ENCODE results near the gene SLX9.

Gene SLX9

DNA sequence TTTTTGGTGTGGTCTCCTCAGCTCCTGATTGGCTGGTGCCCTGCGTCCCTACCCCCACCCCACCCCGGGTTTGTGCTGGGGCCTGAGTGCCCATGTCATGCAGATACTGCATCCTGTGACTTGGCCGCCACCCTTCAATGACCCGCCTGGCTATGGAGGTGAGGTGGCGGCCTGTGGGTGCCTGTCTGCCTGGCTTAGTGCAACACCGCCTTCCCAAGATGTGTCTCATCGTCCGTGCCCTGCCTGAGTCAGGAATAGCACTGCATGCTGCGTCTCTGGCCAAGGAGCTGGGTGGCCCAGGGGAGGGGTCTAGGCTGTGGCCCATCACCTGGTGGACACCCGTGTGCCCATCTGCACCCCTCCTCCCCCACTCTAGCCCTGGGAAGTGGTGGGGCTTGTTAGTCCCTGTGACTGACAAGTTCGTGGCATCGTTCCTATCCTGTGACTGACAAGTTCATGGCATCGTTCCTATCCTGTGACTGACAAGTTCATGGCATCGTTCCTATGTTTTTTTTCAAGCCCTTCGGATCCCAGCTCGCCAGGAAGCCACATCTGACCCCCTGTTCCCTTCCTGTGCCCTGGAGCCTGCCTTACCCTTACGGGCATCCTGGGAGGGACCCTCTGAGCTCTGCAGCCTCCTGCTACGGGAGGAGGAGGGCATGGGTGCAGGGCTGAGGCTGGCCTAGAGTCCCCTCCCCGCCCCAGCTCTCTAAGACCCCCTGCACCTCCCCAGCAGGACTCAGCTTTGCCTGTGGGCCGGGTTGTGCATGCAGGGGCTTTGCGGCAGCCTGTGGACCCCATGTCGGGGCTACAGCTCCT lies 7.5 kb downstream of the SLX9 start:
- Histone ChIP-seq H3K4me1 (ENCODE audit: control insufficient read depth in 1 of 2, insufficient read depth in 2 of 2, low read length in 2 of 2) (peaks cover 8 to 15% of the 10 kb centered on the region in 2 donors), H3K4me3 (ENCODE audit: low read depth in 1 of 2, low read length in 2 of 2) (no peak overlapping the region), H3K27ac (ENCODE audit: low read length) (no peak overlapping the region), H3K27me3 (ENCODE audit: low read depth, low read length) (no peaks in the 10 kb centered on the region), H3K36me3 (ENCODE audit: control insufficient read depth in 1 of 2, insufficient read depth in 2 of 2, low read length in 2 of 2) (peaks cover 13 to 44% of the 10 kb centered on the region in 2 donors), H3K9me3 (ENCODE audit: control insufficient read depth in 1 of 2, low read length in 2 of 2) (no peaks in the 10 kb centered on the region)

- Histone ChIP-seq H3K27ac (ENCODE audit: low read length) (no peak overlapping the region), H3K27me3 (ENCODE audit: low read depth, low read length) (no peaks in the 10 kb centered on the region), H3K4me3 (ENCODE audit: low read depth in 1 of 2, low read length in 2 of 2) (no peak overlapping the region), H3K36me3 (ENCODE audit: control insufficient read depth in 1 of 2, insufficient read depth in 2 of 2, low read length in 2 of 2) (peaks cover 13 to 44% of the 10 kb centered on the region in 2 donors), H3K9me3 (ENCODE audit: control insufficient read depth in 1 of 2, low read length in 2 of 2) (no peaks in the 10 kb centered on the region), H3K4me1 (ENCODE audit: control insufficient read depth in 1 of 2, insufficient read depth in 2 of 2, low read length in 2 of 2) (peaks cover 7 to 20% of the 10 kb centered on the region in 2 donors)
Observed at GRCh38 chr21:44947930-44948331, 8.1 kb downstream of the SLX9 start.

- Histone ChIP-seq H3K9me3 (ENCODE audit: control insufficient read depth in 1 of 2, low read length in 2 of 2) (no peaks in the 10 kb centered on the region), H3K27me3 (ENCODE audit: low read depth, low read length) (no peaks in the 10 kb centered on the region), H3K4me1 (ENCODE audit: control insufficient read depth in 1 of 2, insufficient read depth in 2 of 2, low read length in 2 of 2) (peaks cover 4 to 25% of the 10 kb centered on the region in 2 donors), H3K36me3 (ENCODE audit: control insufficient read depth in 1 of 2, insufficient read depth in 2 of 2, low read length in 2 of 2) (peaks cover 13 to 41% of the 10 kb centered on the region in 2 donors), H3K27ac (ENCODE audit: low read length) (no peak overlapping the region), H3K4me3 (ENCODE audit: low read depth in 1 of 2, low read length in 2 of 2) (no peak overlapping the region)
Observed at GRCh38 chr21:44948426-44949120, 8.7 kb downstream of the SLX9 start.

DNA sequence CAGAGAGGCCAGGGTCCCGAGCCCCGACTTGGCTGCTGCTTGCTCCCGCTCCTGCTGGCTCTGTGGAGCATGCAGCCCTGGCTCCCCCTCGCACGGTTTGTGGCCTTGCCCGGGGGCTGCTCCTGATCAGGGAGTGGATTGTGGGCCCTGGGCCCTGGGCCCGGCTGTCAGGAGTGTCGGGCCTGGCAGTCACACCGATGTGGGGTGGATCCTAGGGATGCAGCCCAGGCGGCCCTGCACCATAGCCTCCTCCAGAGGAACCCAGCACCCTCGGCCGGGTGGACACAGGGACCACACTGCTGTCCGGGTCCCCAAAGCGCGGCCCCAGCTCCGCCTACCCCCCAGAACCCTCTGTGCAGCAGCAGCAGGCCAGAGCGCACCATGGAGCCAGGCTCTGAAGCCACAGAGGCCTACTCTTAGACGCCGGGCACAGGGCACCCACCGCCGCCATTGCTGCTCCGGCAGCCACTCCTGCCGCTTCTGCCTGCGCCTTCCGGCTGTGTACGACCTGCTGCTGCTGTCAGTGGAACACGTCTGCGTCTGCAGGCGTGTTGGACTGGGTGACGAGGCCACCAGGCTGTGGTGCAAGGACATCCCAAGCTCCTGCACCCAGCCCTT lies 9.4 kb downstream of the SLX9 start:
- Histone ChIP-seq H3K36me3 (ENCODE audit: control insufficient read depth in 1 of 2, insufficient read depth in 2 of 2, low read length in 2 of 2) (peaks cover 8 to 40% of the 10 kb centered on the region in 2 donors), H3K27me3 (ENCODE audit: low read depth, low read length) (no peaks in the 10 kb centered on the region), H3K4me1 (ENCODE audit: control insufficient read depth in 1 of 2, insufficient read depth in 2 of 2, low read length in 2 of 2) (peaks cover 4 to 25% of the 10 kb centered on the region in 2 donors), H3K27ac (ENCODE audit: low read length) (no peak overlapping the region), H3K4me3 (ENCODE audit: low read depth in 1 of 2, low read length in 2 of 2) (no peak overlapping the region), H3K9me3 (ENCODE audit: control insufficient read depth in 1 of 2, low read length in 2 of 2) (no peaks in the 10 kb centered on the region)

- peaks cover 5 to 35% of the 10 kb centered on the region in 2 donors for H3K36me3 ChIP-seq (ENCODE audit: control insufficient read depth in 1 of 2, insufficient read depth in 2 of 2, low read length in 2 of 2)
- H3K4me3 ChIP-seq (ENCODE audit: low read depth in 1 of 2, low read length in 2 of 2): no peak overlapping the region
- peaks cover 4 to 25% of the 10 kb centered on the region in 2 donors for H3K4me1 ChIP-seq (ENCODE audit: control insufficient read depth in 1 of 2, insufficient read depth in 2 of 2, low read length in 2 of 2)
- no peaks in the 10 kb centered on the region for H3K27me3 ChIP-seq (ENCODE audit: low read depth, low read length)
- H3K27ac ChIP-seq (ENCODE audit: low read length): no peak overlapping the region
- no peaks in the 10 kb centered on the region for H3K9me3 ChIP-seq (ENCODE audit: control insufficient read depth in 1 of 2, low read length in 2 of 2)
Observed at GRCh38 chr21:44949779-44950198, 10.0 kb downstream of the SLX9 start.

DNA sequence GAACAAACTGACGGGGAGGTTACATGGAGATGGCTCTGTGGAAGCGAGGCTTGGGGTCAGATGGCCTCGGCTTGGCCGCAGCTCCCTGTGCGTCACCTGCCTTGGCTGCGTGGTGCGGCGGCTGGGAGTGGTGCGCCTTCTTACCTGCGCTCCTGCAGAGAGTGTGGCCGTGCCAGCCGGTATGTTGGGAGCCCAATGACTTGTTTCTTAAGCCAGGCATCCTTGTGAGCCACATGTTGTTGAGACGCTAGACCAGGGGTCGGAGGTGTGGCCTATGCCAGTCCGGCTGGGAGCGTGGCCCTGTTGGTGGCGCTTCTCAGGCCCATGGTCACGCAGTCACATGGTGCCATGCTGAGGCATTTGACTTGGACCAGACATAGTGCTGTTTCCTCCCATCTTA lies 10.5 kb downstream of the SLX9 start:
- H3K4me1 ChIP-seq (ENCODE audit: control insufficient read depth in 1 of 2, insufficient read depth in 2 of 2, low read length in 2 of 2): peaks cover 4 to 25% of the 10 kb centered on the region in 2 donors
- H3K27ac ChIP-seq (ENCODE audit: low read length): no peak overlapping the region

GRCh38 chr21:44951186-44951915 lies 11.5 kb downstream of the SLX9 start:
- no peaks in the 10 kb centered on the region for H3K9me3 ChIP-seq (ENCODE audit: control insufficient read depth in 1 of 2, low read length in 2 of 2)
- peaks cover 4 to 25% of the 10 kb centered on the region in 2 donors for H3K4me1 ChIP-seq (ENCODE audit: control insufficient read depth in 1 of 2, insufficient read depth in 2 of 2, low read length in 2 of 2)
- no peaks in the 10 kb centered on the region for H3K27me3 ChIP-seq (ENCODE audit: low read depth, low read length)
- peaks cover 0 to 27% of the 10 kb centered on the region in 2 donors for H3K36me3 ChIP-seq (ENCODE audit: control insufficient read depth in 1 of 2, insufficient read depth in 2 of 2, low read length in 2 of 2)
- H3K27ac ChIP-seq (ENCODE audit: low read length): no peak overlapping the region
- no peak overlapping the region for H3K4me3 ChIP-seq (ENCODE audit: low read depth in 1 of 2, low read length in 2 of 2)

More for the DNA sequence above, 10.5 kb downstream of the SLX9 start:
- peaks cover 1 to 30% of the 10 kb centered on the region in 2 donors for H3K36me3 ChIP-seq (ENCODE audit: control insufficient read depth in 1 of 2, insufficient read depth in 2 of 2, low read length in 2 of 2)
- H3K27me3 ChIP-seq (ENCODE audit: low read depth, low read length): no peaks in the 10 kb centered on the region
- H3K9me3 ChIP-seq (ENCODE audit: control insufficient read depth in 1 of 2, low read length in 2 of 2): no peaks in the 10 kb centered on the region
- no peak overlapping the region for H3K4me3 ChIP-seq (ENCODE audit: low read depth in 1 of 2, low read length in 2 of 2)

DNA sequence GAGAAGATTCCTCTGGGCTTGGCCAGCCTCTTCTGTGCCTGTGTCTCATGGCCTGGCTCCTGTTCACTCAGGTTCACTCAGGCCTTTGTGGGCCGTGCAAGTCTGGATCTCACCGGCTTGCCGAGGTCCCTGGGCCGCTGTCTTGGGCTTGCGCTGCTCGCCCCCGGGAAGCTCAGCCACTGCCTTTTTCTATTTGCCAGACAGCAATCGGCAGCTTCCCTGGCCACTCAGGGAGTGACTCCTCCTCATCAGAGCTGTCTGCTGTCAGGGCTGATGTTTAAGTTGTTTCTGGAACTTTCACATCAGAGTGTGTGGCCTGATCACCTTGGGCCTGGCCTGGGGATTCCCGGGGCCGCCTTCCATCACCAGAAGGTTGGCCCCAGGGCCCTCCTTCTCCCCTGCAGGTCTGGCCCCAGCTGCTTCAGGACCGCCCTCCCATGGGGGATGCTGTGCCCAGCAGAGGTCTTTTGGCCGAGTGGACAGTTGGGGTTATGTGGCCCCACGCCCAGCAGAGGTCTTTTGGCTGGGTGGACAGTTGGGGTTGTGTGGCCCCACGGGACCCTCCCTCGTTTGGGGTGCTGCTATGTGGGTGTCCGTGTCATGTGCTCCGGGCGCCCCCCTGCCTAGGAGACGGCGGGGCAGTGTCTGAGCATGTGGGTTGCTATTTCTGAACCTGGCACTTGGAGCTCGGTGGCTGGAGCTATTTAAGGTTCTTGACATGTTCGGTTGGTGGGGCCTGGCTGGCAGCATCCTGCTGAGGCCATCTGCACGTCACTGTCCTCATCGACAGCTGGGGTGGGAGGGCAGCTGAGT lies 12.5 kb downstream of the SLX9 start:
- H3K4me3 ChIP-seq (ENCODE audit: low read depth in 1 of 2, low read length in 2 of 2): no peak overlapping the region
- peaks cover 0 to 22% of the 10 kb centered on the region in 2 donors for H3K36me3 ChIP-seq (ENCODE audit: control insufficient read depth in 1 of 2, insufficient read depth in 2 of 2, low read length in 2 of 2)
- H3K27ac ChIP-seq (ENCODE audit: low read length): no peak overlapping the region
- no peaks in the 10 kb centered on the region for H3K27me3 ChIP-seq (ENCODE audit: low read depth, low read length)
- H3K4me1 ChIP-seq (ENCODE audit: control insufficient read depth in 1 of 2, insufficient read depth in 2 of 2, low read length in 2 of 2): peaks cover 4 to 25% of the 10 kb centered on the region in 2 donors
- H3K9me3 ChIP-seq (ENCODE audit: control insufficient read depth in 1 of 2, low read length in 2 of 2): no peaks in the 10 kb centered on the region

- no peaks in the 10 kb centered on the region for H3K27me3 ChIP-seq (ENCODE audit: low read depth, low read length)
- H3K4me1 ChIP-seq (ENCODE audit: control insufficient read depth in 1 of 2, insufficient read depth in 2 of 2, low read length in 2 of 2): peaks cover 4 to 27% of the 10 kb centered on the region in 2 donors
- H3K4me3 ChIP-seq (ENCODE audit: low read depth in 1 of 2, low read length in 2 of 2): no peak overlapping the region
- H3K27ac ChIP-seq (ENCODE audit: low read length): no peak overlapping the region
- H3K9me3 ChIP-seq (ENCODE audit: control insufficient read depth in 1 of 2, low read length in 2 of 2): no peaks in the 10 kb centered on the region
- peaks cover 0 to 14% of the 10 kb centered on the region in 2 donors for H3K36me3 ChIP-seq (ENCODE audit: control insufficient read depth in 1 of 2, insufficient read depth in 2 of 2, low read length in 2 of 2)
Observed at GRCh38 chr21:44952929-44953627, 13.2 kb downstream of the SLX9 start.

- no peak overlapping the region for H3K27ac ChIP-seq (ENCODE audit: low read length)
- peaks cover 4 to 33% of the 10 kb centered on the region in 2 donors for H3K4me1 ChIP-seq (ENCODE audit: control insufficient read depth in 1 of 2, insufficient read depth in 2 of 2, low read length in 2 of 2)
- no peaks in the 10 kb centered on the region for H3K9me3 ChIP-seq (ENCODE audit: control insufficient read depth in 1 of 2, low read length in 2 of 2)
- no peaks in the 10 kb centered on the region for H3K27me3 ChIP-seq (ENCODE audit: low read depth, low read length)
- peaks cover 0 to 13% of the 10 kb centered on the region in 2 donors for H3K36me3 ChIP-seq (ENCODE audit: control insufficient read depth in 1 of 2, insufficient read depth in 2 of 2, low read length in 2 of 2)
- no peak overlapping the region for H3K4me3 ChIP-seq (ENCODE audit: low read depth in 1 of 2, low read length in 2 of 2)
Observed at GRCh38 chr21:44953628-44954021, 13.8 kb downstream of the SLX9 start.

Measured in muscle layer of duodenum (tissue), 2 donors.